ENCODE results near the gene ARL17B. TPM values are rescaled to one million over a fixed set of nuclear protein-coding genes. Genes with fewer than 3 reads are reported as not detected.

ARL17B gene
- total and polyA plus RNA-seq, 2 of the 8 experiments (the other 6 are each of a cell fraction or from before 2014, with no cell fraction given) = 5.4 to 21.6 TPM

DNA sequence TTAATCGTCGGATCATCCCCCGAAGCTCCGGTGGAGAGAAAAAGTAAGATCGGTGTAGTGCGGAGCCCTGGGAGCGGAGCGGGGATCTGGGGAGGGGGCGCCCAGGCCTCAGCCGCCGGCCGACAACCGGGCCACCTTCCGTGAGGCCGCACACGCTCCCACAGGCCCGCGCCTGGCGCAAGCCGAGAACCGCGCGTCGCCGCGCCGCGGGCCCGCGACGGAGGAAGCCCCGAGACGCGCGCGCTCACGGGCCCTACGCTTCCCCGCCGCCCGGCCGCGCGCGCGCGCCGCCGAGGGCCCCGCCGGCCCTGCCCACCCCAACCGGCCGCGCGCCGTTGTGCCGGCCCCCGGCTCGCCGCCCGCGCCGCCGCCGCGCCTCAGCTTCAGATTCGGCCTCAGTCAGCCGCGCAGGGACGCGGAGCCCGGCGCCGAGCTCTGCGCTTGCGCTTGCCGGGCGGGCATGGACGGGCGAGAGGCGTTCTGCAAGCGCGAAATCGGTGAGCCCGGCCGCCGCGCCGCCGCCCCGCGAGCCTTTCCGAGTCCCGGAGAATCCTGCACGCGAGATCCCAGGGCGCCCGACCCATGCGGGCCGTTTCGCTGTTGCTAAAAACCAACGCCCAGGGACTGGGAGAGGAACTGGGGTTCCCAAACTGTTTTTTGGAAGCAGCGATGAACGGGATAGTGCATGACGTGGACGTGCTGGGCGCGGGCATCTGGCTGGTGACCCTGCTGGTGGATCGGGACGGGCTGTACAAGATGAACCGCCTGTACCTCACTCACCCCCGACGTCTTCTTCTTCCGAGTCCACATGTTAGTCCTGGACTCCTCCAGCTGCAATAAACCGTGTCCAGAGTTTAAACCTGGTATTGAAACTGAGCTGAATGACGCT is 94.7 kb downstream of the ARL17B start:
- H2BK20ac ChIP-seq (ENCODE audit: low read length) = peak overlapping the region; percentile 11; the same call in 1 of the 2 replicates
- H3K79me1 ChIP-seq (ENCODE audit: low read depth, low read length) = no peaks in the 10 kb centered on the region
- peak overlapping the region; percentile 50; the same call in 1 of the 2 replicates for H2BK12ac ChIP-seq (ENCODE audit: low read depth, low read length)
- peak overlapping the region; percentile 95 for H2AFZ ChIP-seq (ENCODE audit: low read length)
- H2AK5ac ChIP-seq (ENCODE audit: low read depth, low read length) = no peak overlapping the region
- peak overlapping the region; percentile 86 for H4K91ac ChIP-seq (replicated peaks; ENCODE audit: insufficient read length, low read length)
- H3K27ac ChIP-seq (ENCODE audit: low read depth, low read length) = no peak overlapping the region
- H3K27me3 ChIP-seq (replicated peaks in 1 of 4; ENCODE audit: control insufficient read depth in 3 of 4, extremely low read depth in 1 of 4, insufficient read depth in 3 of 4, low read length in 3 of 4) = peaks cover 14 to 45% (median 40%) of the 10 kb centered on the region in 4 experiments
- peak overlapping the region; percentile 36; the same call in 1 of the 2 replicates for H2BK5ac ChIP-seq (ENCODE audit: low read depth, low read length)
- H4K20me1 ChIP-seq (replicated peaks in 1 of 2; ENCODE audit: control insufficient read depth in 1 of 2, insufficient read depth in 2 of 2, low read length in 2 of 2) = no peaks in the 10 kb centered on the region
- peak overlapping the region; percentile 64 to 95 (median 72) for H3K4me3 ChIP-seq (ENCODE audit: extremely low read depth in 1 of 4, insufficient read depth in 2 of 4, low read depth in 3 of 4, low read length in 4 of 4)
- peak in 1 of 2 experiments; percentile 93 for DNase-seq (ENCODE audit: low read depth in 1 of 2, low spot score in 2 of 2)
- H3K9ac ChIP-seq (replicated peaks in 1 of 4; ENCODE audit: extremely low read depth in 1 of 4, low read depth in 3 of 4, low read length in 3 of 4) = peak overlapping the region; percentile 32 to 64 (median 59)
- no peaks in the 10 kb centered on the region for H3K36me3 ChIP-seq (ENCODE audit: control insufficient read depth in 2 of 4, insufficient read depth in 4 of 4, low read length in 3 of 4)
- no peak overlapping the region for H2BK120ac ChIP-seq (replicated peaks; ENCODE audit: low read depth, low read length)
- H4K8ac ChIP-seq (ENCODE audit: extremely low read depth, insufficient read depth, low read length) = peak overlapping the region; percentile 93
- H3K9me3 ChIP-seq (ENCODE audit: insufficient read depth in 2 of 2, low read depth in 1 of 2, low read length in 1 of 2) = no peaks in the 10 kb centered on the region
- H3K18ac ChIP-seq (ENCODE audit: extremely low read depth, low read length) = peak overlapping the region; percentile 74
- no peak overlapping the region for H3K14ac ChIP-seq (ENCODE audit: insufficient read length)
- WGBS, 2 experiments (ENCODE audit: extremely low coverage in 1 of 2, insufficient coverage in 1 of 2, insufficient read length in 1 of 2, insufficient replicate concordance in 2 of 2, low coverage in 1 of 2, low lambda C conversion rate in 2 of 2, missing lambda C conversion rate in 1 of 2) = 2% methylated on average over 116 of the region's 116 CpGs; no CpG with 5 or more reads in 1 of the 2 experiments
- H3K23me2 ChIP-seq (ENCODE audit: low read depth, low read length) = peaks cover 15% of the 10 kb centered on the region
- ChIA-PET POLR2A (ENCODE audit: partially characterized antibody) (interaction anchor here (0.7 to 1.5 kb wide), 5 partner anchors 8 to 463 kb away, joined by 3 to 5 read pairs (median 3); partner anchors contain the start of gene KANSL1), CTCF (ENCODE audit: partially characterized antibody) (interaction anchor here (0.8 to 4.6 kb wide), 8 partner anchors 10 to 601 kb away, joined by 3 to 30 read pairs (median 4); no protein-coding TSS in a partner anchor)
- no peaks in the 10 kb centered on the region for H3K79me2 ChIP-seq (ENCODE audit: control insufficient read depth in 1 of 2, insufficient read depth in 2 of 2, low read length in 2 of 2)
- H4K5ac ChIP-seq (ENCODE audit: insufficient read length, low read depth, low read length) = no peak overlapping the region
- no peak overlapping the region for H3K23ac ChIP-seq (ENCODE audit: insufficient read length)
- peak overlapping the region; percentile 85 to 93 for H3K4me2 ChIP-seq (ENCODE audit: insufficient read depth in 1 of 2, low read depth in 2 of 2, low read length in 2 of 2)
- H3K56ac ChIP-seq (replicated peaks; ENCODE audit: insufficient read length, low read depth, low read length) = peak overlapping the region; percentile 81
- H3K4me1 ChIP-seq (replicated peaks in 1 of 4; ENCODE audit: control insufficient read depth in 3 of 4, insufficient read depth in 4 of 4, low read length in 3 of 4) = peaks cover 0 to 8% (median 5%) of the 10 kb centered on the region in 4 experiments; a peak in 5 of 7 replicates
- peak overlapping the region; percentile 12; the same call in 1 of the 2 replicates for H2BK15ac ChIP-seq (ENCODE audit: low read length)
- no peak for FAIRE-seq
- peak overlapping the region; percentile 80 for H3K4ac ChIP-seq (replicated peaks; ENCODE audit: insufficient read length, low read depth, low read length)
- TF ChIP-seq EGR1 (IDR thresholded peaks at IDR 0.05; ENCODE audit: borderline replicate concordance, low read depth, low read length) = peak; percentile 30; the same call in 1 of the 2 replicates
- TF ChIP-seq, protein P1, sequence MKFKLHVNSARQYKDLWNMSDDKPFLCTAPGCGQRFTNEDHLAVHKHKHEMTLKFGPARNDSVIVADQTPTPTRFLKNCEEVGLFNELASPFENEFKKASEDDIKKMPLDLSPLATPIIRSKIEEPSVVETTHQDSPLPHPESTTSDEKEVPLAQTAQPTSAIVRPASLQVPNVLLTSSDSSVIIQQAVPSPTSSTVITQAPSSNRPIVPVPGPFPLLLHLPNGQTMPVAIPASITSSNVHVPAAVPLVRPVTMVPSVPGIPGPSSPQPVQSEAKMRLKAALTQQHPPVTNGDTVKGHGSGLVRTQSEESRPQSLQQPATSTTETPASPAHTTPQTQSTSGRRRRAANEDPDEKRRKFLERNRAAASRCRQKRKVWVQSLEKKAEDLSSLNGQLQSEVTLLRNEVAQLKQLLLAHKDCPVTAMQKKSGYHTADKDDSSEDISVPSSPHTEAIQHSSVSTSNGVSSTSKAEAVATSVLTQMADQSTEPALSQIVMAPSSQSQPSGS (IDR thresholded peaks at IDR 0.05; ENCODE audit: low read length) = no peak
- no peak for TF ChIP-seq CBX5 (IDR thresholded peaks at IDR 0.05; ENCODE audit: low read depth, low read length)
- TF ChIP-seq TCF12 (IDR thresholded peaks at IDR 0.05; ENCODE audit: low read depth, low read length) = no peak
- peak in 1 of 2 experiments; percentile 78; a peak in 1 of 3 replicates for TF ChIP-seq POLR2A (IDR thresholded peaks at IDR 0.05; ENCODE audit: control extremely low read depth in 1 of 2, low read depth in 2 of 2, low read length in 2 of 2)
- TF ChIP-seq TEAD4 (IDR thresholded peaks at IDR 0.05; ENCODE audit: low read depth, low read length) = no peak
- no peak for TF ChIP-seq SAP30 (IDR thresholded peaks at IDR 0.05; ENCODE audit: insufficient read depth, insufficient replicate concordance, low read length)
- TF ChIP-seq PHF8 (conservative IDR thresholded peaks at IDR 0.05; ENCODE audit: low read depth, low read length) = peak; percentile 60; the same call in 1 of the 2 replicates
- TF ChIP-seq CHD2 (IDR thresholded peaks at IDR 0.05; ENCODE audit: low read length) = 0 out of 2 replicates have a peak, but pooled peaks have one; percentile 22
